GM19452 (cell line): ENCODE measurements around the gene MAN1C1.
A peak's percentile ranks its signal among the peaks of the same experiment; 100 is the strongest.

ENCODE experiments used
- ATAC-seq: cut with Tn5 transposase; IDR thresholded peaks from one replicate; pipeline ENCODE4 v1.9.1; 2021; ENCODE audit not compliant: unreplicated experiment

The MAN1C1 gene

DNA sequence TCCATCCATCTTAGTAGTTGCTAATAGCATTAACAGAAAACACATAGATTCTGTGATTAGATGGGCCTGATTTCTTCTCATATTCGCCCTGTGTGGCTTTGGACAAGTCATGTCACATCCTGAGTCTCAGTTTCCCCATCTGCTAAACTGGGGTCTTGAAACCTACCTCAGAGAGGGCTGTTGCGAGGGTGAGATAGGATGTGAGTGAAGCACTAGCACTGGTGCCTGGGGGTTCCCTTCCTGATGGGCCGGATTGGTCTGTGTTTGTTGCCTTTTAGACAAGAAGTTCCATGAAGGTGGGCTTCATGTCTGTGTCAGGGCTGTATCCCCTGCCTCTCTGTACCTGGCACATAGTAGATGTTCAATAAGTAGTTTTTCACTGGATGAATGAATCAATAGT, 3.5 kb upstream of the MAN1C1 start:
- ATAC-seq = no peak

DNA sequence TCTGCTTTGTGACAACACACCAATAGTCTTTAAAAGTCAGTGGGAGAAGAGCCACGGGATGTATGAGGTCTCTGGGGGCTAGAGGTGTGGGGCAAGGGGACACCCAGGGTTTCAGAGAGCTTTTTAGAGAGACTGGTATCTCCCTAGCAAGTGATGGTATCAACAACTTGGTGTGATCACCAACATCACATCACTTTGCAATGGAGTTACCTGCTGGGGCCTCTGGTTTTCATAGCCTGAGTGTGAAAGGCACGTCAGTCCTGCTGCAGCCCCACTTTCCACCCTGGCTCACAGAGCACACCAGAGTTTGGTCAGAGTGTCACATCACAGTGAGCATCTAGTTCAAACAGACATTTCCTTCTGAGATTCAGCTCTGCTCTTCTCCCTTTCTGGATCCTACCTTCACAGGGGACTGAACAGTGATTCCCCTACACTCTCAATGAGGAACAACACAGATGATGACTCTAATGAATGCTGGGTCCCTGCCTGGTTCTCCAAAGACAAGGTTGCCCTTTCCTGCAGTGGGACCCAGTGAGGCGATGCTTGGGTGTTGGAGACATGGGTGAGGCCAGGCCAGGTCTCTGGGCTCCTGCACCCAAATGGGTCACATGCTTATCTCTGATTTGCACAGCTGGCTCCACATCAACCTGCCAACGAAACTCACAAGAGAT, 2.0 kb upstream of the MAN1C1 start:
- ATAC-seq = no peak

DNA sequence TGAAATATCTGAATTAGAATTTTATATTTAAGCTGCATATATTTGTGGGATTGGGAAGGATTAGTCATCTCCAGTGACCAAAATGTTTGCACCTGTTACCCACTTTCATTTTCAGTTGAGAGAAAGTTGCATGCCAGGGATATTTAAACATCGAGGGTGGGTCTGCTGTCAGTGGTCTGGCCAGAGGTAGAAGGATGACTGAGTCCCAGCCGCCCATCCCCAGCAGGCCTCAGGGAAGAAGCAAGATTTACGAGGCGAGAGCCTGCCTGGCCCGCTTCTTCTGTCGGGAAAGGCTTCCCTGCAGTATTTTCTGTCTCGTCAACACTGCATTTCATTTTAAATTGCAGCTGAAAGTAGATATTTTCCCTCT, 1.4 kb upstream of the MAN1C1 start:
- no peak for ATAC-seq

- peak; percentile 7 for ATAC-seq
Observed at GRCh38 chr1:25615563-25616094, 962 bp upstream of the MAN1C1 start.

GRCh38 chr1:25616987-25617624, 515 bp downstream of the MAN1C1 start:
- ATAC-seq = peak; percentile 20

DNA sequence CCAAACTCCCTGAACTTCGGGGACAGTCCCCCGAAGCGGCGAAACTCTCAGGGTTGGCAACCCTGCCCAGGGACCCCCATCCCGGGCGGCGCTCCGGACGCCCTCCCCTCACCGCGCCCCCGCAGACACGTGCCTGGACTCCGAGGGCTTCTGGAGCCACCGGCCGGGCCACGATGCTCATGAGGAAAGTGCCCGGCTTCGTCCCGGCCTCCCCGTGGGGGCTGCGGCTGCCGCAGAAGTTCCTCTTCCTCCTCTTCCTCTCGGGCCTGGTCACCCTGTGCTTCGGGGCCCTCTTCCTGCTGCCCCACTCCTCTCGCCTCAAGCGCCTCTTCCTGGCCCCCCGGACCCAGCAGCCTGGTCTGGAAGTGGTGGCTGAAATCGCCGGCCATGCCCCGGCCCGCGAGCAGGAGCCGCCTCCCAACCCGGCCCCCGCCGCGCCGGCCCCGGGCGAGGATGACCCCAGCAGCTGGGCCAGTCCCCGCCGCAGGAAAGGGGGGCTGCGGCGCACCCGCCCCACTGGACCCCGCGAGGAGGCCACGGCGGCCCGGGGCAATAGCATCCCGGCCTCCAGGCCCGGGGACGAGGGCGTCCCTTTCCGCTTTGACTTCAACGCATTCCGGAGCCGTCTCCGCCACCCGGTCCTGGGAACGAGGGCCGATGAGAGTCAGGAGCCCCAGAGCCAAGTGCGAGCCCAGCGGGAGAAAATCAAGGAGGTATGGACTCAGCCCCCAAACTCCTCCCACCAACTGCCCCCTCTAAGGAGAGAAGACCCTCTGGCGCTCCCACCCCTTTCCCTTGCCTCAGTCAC, 1.2 kb downstream of the MAN1C1 start:
- ATAC-seq = no peak

- no peak for ATAC-seq
Observed at GRCh38 chr1:25618433-25618808, 1.8 kb downstream of the MAN1C1 start.

GRCh38 chr1:25619101-25619890, 2.7 kb downstream of the MAN1C1 start:
- ATAC-seq = no peak

DNA sequence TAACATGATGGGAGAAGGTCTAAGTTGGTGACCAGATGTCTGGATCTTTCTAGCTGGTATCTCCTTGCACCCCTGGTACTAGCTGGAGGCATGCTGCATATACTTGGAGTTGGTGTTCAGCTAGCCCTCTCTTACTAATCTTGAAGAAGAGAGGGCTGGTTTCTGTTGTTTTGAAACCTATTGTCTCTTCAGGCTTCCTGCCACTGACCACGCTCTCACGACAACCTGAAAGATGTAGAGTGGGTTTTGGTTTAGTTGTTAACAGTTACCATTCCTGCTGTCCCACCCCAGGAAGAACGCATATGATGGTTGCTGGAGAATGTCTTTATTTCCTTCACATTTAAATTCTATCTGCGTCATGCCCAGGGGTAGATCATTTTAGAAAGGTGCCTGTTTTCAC, 3.6 kb downstream of the MAN1C1 start:
- no peak for ATAC-seq

- no peak for ATAC-seq
Observed at GRCh38 chr1:25620701-25621350, 4.2 kb downstream of the MAN1C1 start.

DNA sequence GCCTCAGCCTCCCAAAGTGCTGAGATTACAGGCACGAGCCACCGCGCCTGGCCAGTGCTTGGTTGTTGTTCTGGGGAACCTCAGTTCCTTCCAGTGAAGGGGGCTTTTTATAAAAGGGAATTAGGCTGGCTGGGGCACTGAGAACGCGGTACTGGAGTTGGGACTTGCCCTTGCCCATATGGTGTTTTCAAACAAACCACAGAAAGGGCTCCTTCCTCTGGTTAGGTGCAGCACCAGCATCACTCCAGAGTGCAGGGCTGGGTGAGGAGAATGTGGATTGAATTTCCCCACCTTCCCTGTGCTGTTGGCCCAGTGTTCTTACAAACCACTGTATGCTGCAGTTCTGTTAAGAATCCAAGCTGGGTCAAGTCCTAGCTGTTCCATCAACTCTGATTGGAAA, 5.3 kb downstream of the MAN1C1 start:
- ATAC-seq = no peak

DNA sequence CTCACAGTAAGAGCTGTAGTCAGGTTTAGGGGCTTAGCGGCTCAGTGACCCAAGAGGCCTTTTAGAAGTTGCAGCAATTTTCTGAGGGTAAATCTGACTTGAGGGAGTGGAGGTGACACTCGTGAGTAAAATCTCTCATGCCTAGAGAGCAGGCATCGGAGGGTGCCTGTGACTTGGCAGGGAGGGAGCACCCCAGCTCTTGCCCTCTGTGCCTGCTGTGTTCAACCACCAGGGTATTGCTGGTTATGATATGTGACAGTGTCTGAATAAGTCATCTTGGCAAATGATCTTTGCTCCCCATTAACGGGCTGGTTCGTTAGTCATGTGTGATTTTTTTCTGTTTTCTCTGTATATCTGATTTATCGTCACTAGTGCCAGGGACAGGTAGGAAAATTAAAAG, 5.9 kb downstream of the MAN1C1 start:
- ATAC-seq = no peak

DNA sequence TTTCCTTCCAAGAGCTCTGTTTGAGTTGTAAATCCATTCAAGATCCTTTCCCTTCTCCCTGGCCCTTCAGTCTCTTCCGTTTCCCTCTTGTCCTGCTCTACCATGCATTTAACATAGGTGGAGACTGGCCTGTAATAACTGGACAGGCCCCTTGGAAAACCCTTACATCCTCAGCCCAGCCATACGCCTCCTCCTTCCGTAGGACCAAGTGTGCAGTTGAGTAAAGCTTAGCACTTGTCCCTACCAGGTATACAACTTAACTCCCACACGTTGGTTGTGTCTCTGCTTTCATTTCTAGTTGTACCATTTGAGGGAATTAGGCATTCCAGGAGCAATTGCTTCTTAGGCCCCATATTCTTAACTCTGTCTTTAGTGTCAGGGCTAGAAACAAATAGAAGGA, 6.4 kb downstream of the MAN1C1 start:
- no peak for ATAC-seq

GRCh38 chr1:25623731-25624130, 7.1 kb downstream of the MAN1C1 start:
- ATAC-seq = no peak

DNA sequence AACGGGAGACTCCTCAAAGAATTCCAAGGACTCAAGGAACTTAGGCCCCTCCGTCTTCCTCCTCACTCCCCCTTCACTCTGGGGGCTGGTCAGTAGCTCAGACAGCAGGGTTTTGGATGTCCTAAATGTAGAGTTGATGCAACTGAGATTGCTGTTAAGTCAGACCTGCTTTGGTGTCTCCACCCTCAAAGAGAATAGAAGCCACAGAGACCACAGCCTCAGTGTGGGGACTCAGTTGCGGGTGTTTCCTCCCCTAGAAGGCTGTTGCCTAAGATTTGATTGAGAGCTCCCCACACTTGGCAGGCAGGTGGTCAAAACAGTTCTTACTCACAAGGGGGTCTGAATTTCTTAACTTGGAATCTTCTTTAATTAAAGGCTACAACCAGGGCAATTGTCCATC, 7.6 kb downstream of the MAN1C1 start:
- ATAC-seq = no peak

DNA sequence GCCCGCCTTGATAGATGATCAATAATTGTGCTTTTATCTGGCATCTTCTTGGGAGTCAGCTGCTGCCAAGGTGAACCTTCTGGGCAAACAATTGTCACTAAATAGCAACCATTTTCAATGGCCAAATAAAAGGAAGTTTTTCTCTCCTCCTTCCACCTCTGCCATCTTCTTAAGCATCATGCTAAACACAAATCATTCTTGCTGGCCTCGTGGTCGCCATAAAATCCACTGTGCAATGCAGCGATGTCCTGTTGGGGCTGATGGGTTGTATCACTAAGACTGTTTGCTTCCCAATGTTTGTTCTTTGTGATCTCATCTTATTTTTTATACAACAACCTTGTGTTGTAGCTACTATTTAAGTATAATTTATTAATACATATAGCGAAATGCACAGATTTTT, 8.0 kb downstream of the MAN1C1 start:
- ATAC-seq = no peak

DNA sequence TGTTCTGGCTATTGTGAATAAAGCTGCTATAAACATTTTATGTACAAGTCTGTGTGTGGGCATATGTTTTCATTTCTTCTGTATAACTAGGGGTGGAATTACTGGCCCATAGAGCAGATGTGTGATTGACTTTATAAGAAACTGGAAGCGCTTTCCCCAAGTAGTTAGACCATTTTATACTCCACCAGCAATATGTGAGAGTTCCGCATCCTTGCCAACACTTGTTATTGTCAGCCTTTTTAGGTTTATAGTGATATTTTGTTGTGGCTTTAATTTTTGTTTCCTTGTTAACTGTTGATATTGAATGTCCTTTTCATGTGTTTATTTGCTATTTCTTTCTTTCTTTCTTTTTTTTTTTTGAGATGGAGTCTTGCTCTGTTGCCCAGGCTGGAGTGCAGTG, 9.4 kb downstream of the MAN1C1 start:
- ATAC-seq = no peak

GRCh38 chr1:25628741-25629421, 12.3 kb downstream of the MAN1C1 start:
- no peak for ATAC-seq

GRCh38 chr1:25629836-25630235, 13.2 kb downstream of the MAN1C1 start:
- ATAC-seq = no peak
